HepG2 (cell line): ENCODE measurements around the gene TCAIM. TPM values are rescaled to one million over a fixed set of nuclear protein-coding genes. Genes with fewer than 3 reads are reported as not detected.

Source experiments
- ATAC-seq: fragments of 200-7000 bp; cut with Tn5 transposase; 3 replicates; pipeline ENCODE4 v1.9.1; 2020; ENCODE audit warnings: mild to moderate bottlenecking, moderate library complexity
- BruUV-seq: library from RNA; stranded (reverse); fragments of 400-500 nt; replicated peaks from 2 replicates; lab custom pipeline; 2021; lab: Mats Ljungman, UMichigan
- CTCF ChIA-PET: fragments of 300-600 bp; formaldehyde crosslinking; extraction: SDS; loops from one replicate; lab custom pipeline; 2021; ENCODE audit warnings: low total read pairs, inconsistent platforms, low intra/inter-chr PET ratio; lab: Yijun Ruan, JAX
- POLR2A ChIA-PET: fragments of 350-600 bp; sonication (Branson Sonifier 250); formaldehyde crosslinking; loops from one replicate; lab custom pipeline; 2020; ENCODE audit warnings: antibody characterized with exemption, inconsistent platforms; lab: Yijun Ruan, JAX
- DNase-seq: peaks from one replicate; pipeline ENCODE4 v3.0.0-alpha.2; 2015; ENCODE audit warnings: low spot score
- FAIRE-seq: peaks from 3 replicates; lab custom pipeline; 2011; peaks lifted over from hg19 to GRCh38; lab: Jason Lieb, UNC
- H2AFZ ChIP-seq: one replicate; pipeline ENCODE4 v1.6.1; 2011; ENCODE audit warnings: low read length, inconsistent platforms
- H3K27ac ChIP-seq: fragments of 300-600 bp; 3 replicates; pipeline ENCODE4 v1.8.0; 2011; ENCODE audit warnings: mixed run types, mild to moderate bottlenecking, mixed read lengths, low read length, inconsistent platforms; ENCODE audit not compliant: insufficient read depth; ENCODE audit errors: extremely low read length
- H3K27me3 ChIP-seq, 2 experiments: fragments of 200-600 bp in 1 of 2; 2 replicates in 1 of 2; 3 replicates in 1 of 2; pipeline versions ENCODE4 v1.6.0 to v1.8.0; 2011; ENCODE audit warnings: low read length in 2 of 2, mild to moderate bottlenecking in 2 of 2, moderate library complexity in 2 of 2, inconsistent platforms in 1 of 2; ENCODE audit not compliant: insufficient read depth in 2 of 2, control insufficient read depth in 1 of 2
- H3K36me3 ChIP-seq, 2 experiments: fragments of 200-600 bp in 1 of 2; replicated peaks in 1 of 2; 2 replicates in 1 of 2; 3 replicates in 1 of 2; pipeline versions ENCODE4 v1.5.1 to v1.8.0; 2011; ENCODE audit warnings: low read length in 2 of 2, inconsistent platforms in 1 of 2; ENCODE audit not compliant: insufficient read depth in 2 of 2, control insufficient read depth in 1 of 2
- H3K4me1 ChIP-seq: 2 replicates; pipeline ENCODE4 v1.5.1; 2012; ENCODE audit warnings: low read length, inconsistent platforms; ENCODE audit not compliant: insufficient read depth
- H3K4me2 ChIP-seq: 2 replicates; pipeline ENCODE4 v1.6.0; 2011; ENCODE audit warnings: low read depth, low read length, inconsistent platforms
- H3K4me3 ChIP-seq, 3 experiments: fragments of 200-600 bp in 1 of 3; sonication (generic), shearing (Covaris generic) in 1 of 3; replicated peaks in 1 of 3; 2 replicates each; pipeline ENCODE4 v1.5.1; 2011 to 2016; ENCODE audit warnings: low read length in 3 of 3, inconsistent platforms in 2 of 3, low read depth in 2 of 3, mild to moderate bottlenecking in 2 of 3, control low read depth in 1 of 3, mixed read lengths in 1 of 3; ENCODE audit not compliant: insufficient read depth in 1 of 3
- H3K79me2 ChIP-seq: one replicate; pipeline ENCODE4 v1.6.1; 2011; ENCODE audit warnings: low read length, inconsistent platforms; ENCODE audit not compliant: insufficient read depth
- H3K9ac ChIP-seq: 2 replicates; pipeline ENCODE4 v1.6.0; 2011; ENCODE audit warnings: mild to moderate bottlenecking, low read depth, low read length, inconsistent platforms; ENCODE audit not compliant: insufficient read depth
- H3K9me3 ChIP-seq: 2 replicates; pipeline ENCODE4 v1.5.1; 2012; ENCODE audit warnings: mild to moderate bottlenecking, low read length
- H4K20me1 ChIP-seq: 2 replicates; pipeline ENCODE4 v1.6.0; 2011; ENCODE audit warnings: inconsistent platforms, mild to moderate bottlenecking, low read length, moderate library complexity; ENCODE audit not compliant: insufficient read depth
- BCL3 ChIP-seq: sonication (generic); formaldehyde crosslinking; IDR thresholded peaks from 2 replicates; pipeline ENCODE4 v1.5.1; 2020; ENCODE audit warnings: mild to moderate bottlenecking, missing genetic modification reagents, moderate library complexity
- HNF1B ChIP-seq: sonication (generic); formaldehyde crosslinking; IDR thresholded peaks from 2 replicates; pipeline ENCODE4 v1.5.1; 2020; ENCODE audit warnings: mild to moderate bottlenecking, moderate library complexity, missing genetic modification reagents
- PTBP1 ChIP-seq: fragments of 200-400 bp; formaldehyde crosslinking; IDR thresholded peaks from 2 replicates; pipeline ENCODE4 v1.6.1; 2018; ENCODE audit warnings: low read length, low read depth; ENCODE audit not compliant: poor library complexity, severe bottlenecking
- SATB2 ChIP-seq: sonication (generic); formaldehyde crosslinking; IDR thresholded peaks from 2 replicates; pipeline ENCODE4 v1.5.0; 2020; ENCODE audit warnings: missing genetic modification reagents
- SMARCC2 ChIP-seq: fragments of 450-650 bp; IDR thresholded peaks from 2 replicates; pipeline ENCODE4 v1.6.1; 2017; ENCODE audit warnings: antibody characterized with exemption, mild to moderate bottlenecking
- ZBED4 ChIP-seq: sonication (generic); formaldehyde crosslinking; IDR thresholded peaks from 2 replicates; pipeline ENCODE4 v1.4.0; 2020; ENCODE audit warnings: missing genetic modification reagents, borderline replicate concordance
- ZNF121 ChIP-seq: sonication (generic); formaldehyde crosslinking; IDR thresholded peaks from 2 replicates; pipeline ENCODE4 v1.5.0; 2020; ENCODE audit warnings: mild to moderate bottlenecking, missing genetic modification reagents
- ZNF20 ChIP-seq: sonication (generic); formaldehyde crosslinking; IDR thresholded peaks from 2 replicates; pipeline ENCODE4 v1.4.0; 2020; ENCODE audit warnings: mild to moderate bottlenecking, moderate library complexity, missing genetic modification reagents
- ZNF678 ChIP-seq: sonication (generic); formaldehyde crosslinking; IDR thresholded peaks from 2 replicates; pipeline ENCODE4 v1.4.0; 2020; ENCODE audit warnings: mild to moderate bottlenecking, missing genetic modification reagents
- ZNF770 ChIP-seq: sonication (generic); formaldehyde crosslinking; IDR thresholded peaks from 2 replicates; pipeline ENCODE4 v1.5.0; 2020; ENCODE audit warnings: mild to moderate bottlenecking, missing genetic modification reagents
- WGBS: methylation state at CpG from one replicate; pipeline ENCODE4 v1.1.6; 2017; ENCODE audit warnings: low lambda C conversion rate; 5-methylcytosine and 5-hydroxymethylcytosine counted together
- in situ Hi-C: cut with HindIII; loops from 2 replicates; pipeline ENCODE4 v1.10.0; 2017; ENCODE audit warnings: low pct_unique_long_range_greater_than_20kb; ENCODE audit not compliant: extremely low pct_ligation_motif_present
- intact Hi-C: fragments of 100-400 bp; cut with micrococcal nuclease; formaldehyde crosslinking; loops from one replicate; pipeline ENCODE4 v1.10.0; 2022; ENCODE audit not compliant: unreplicated experiment
- polyA plus RNA-seq, 8 experiments: library from polyadenylated mRNA; depleted of rRNA in 3 of 8; stranded (reverse) in 7 of 8; unstranded in 1 of 8; fragments of >200 nt; fragmentation: Illumina TruSeq in 4 of 8; extraction: Trizol in 4 of 8; gene quantifications; 2 replicates each; pipeline versions ENCODE4 v1.2.1 to v1.2.3, GENCODE V29; 2011 to 2016; ENCODE audit warnings: low read depth in 4 of 8, missing spikeins in 1 of 8, mixed read lengths in 1 of 8; ENCODE audit not compliant: insufficient read depth in 1 of 8
- total RNA-seq, 5 experiments: library from RNA; depleted of rRNA; stranded (reverse); fragments of >200 nt; fragmentation: Illumina TruSeq; extraction: Trizol; gene quantifications; 2 replicates each; pipeline ENCODE4 v1.2.3, GENCODE V29; 2016; ENCODE audit warnings: low read depth in 1 of 5

TCAIM gene
- total and polyA plus RNA-seq, 2 of the 13 experiments (the other 11 are each of a cell fraction or from before 2014, with no cell fraction given), result 16.9 to 22.6 TPM

- no peak for TF ChIP-seq ZNF20 (CRISPR knock-in tag)
These were observed 53.9 kb downstream of the TCAIM start (continued) for GRCh38 chr3:44392489-44392888.

- ATAC-seq (no peak), FAIRE-seq (no peak), DNase-seq (no peak)
- no TSS peak for BruUV-seq
- no peak overlapping the region for H2AFZ ChIP-seq
- H3K9ac ChIP-seq, result no peak overlapping the region
- in situ Hi-C loops (no loop called here), intact Hi-C loops (no loop called here)
- H3K4me3 ChIP-seq, result no peak overlapping the region
- H3K9me3 ChIP-seq, result no peaks in the 10 kb centered on the region
- ChIA-PET POLR2A (no interaction called here), CTCF (no interaction called here)
- no peaks in the 10 kb centered on the region for H3K27me3 ChIP-seq
- peaks cover 0 to 1% of the 10 kb centered on the region in 2 experiments; a peak in 1 of 5 replicates for H3K36me3 ChIP-seq
- TF ChIP-seq SATB2 (CRISPR knock-in tag) (no peak), SMARCC2 (no peak), ZNF121 (CRISPR knock-in tag) (no peak), HNF1B (CRISPR knock-in tag) (no peak), ZBED4 (CRISPR knock-in tag) (no peak), BCL3 (CRISPR knock-in tag) (no peak), ZNF678 (no peak), ZNF770 (CRISPR knock-in tag) (peak; percentile 72), PTBP1 (no peak)
- H4K20me1 ChIP-seq, result no peaks in the 10 kb centered on the region
- peaks cover 22% of the 10 kb centered on the region for H3K4me1 ChIP-seq
- WGBS, result 82% methylated on average over 9 of the region's 9 CpGs
- H3K79me2 ChIP-seq, result no peaks in the 10 kb centered on the region
- H3K27ac ChIP-seq, result no peak overlapping the region
- H3K4me2 ChIP-seq, result no peak overlapping the region
These were observed 57.1 kb downstream of the TCAIM start for GRCh38 chr3:44395714-44396113.
